Measurements from ENCODE around the gene MKKS.

Gene MKKS

DNA sequence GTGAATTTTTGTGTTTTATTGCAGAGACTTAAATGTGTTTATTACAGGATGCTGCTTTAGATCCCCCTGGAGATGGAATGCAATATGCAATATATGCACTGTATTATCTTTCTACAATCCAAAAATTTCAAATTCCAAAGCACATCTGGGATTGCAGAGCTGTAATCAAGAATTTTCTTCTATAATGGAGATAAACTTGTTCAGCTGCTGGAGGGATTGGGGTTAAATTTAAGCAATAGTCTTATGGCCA, 66.4 kb downstream of the MKKS start:
- no peak for DNase-seq

DNA sequence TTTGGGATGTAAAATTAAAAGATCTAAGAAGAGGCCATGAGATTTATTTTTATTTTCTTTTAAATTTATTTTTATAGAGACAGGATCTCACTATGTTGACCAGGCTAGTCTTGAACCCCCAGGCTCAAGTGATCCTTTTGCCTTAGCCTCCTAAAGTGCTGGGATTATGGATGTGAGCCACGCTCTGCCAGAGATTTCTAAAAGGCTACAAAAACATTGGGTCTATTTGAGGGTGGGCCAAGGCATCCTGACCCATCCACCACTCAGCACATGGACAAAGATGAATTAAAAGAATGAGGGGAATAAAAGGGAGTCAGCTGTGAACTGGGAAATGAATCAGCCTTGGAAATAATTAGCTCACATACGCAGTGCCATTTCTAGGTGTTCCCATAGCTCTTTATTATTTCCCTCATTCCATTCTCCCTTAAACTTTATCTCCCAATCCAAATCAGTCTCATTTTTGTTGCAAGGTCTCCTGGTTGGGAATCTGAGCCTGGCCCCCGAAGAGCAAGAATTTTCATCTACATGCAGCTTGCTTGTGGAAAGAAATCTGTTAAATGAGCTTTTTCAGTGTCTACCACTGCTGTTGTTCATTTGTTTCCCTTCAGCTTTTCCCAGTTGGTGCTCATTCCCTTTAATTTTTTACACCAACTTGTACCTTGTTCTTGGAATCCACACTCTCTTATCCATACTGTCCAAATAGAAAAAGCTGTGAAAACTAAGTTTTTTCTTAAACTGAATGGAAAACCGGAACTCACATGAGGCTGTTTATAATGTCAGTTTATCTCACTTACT, 66.9 kb downstream of the MKKS start:
- DNase-seq: no peak

DNA sequence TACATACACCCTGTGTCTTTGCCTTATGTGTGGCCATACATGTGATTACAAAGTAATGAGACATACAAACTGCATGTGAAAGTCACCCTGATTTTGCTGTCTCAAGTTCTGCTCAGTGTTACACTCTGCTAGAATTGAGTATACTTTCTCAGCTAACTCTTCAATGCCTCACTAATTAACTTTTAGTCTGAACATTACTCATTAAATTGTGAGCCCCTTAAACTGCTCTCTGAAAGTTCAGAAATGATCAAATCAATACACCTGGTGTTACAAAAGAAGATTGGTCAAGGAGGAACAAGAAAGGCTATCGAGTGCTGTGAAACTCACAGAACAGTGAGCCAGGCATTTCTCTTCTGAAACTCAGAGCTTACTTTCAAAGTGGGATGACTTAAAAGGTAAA, 71.3 kb downstream of the MKKS start:
- no peak for DNase-seq

DNA sequence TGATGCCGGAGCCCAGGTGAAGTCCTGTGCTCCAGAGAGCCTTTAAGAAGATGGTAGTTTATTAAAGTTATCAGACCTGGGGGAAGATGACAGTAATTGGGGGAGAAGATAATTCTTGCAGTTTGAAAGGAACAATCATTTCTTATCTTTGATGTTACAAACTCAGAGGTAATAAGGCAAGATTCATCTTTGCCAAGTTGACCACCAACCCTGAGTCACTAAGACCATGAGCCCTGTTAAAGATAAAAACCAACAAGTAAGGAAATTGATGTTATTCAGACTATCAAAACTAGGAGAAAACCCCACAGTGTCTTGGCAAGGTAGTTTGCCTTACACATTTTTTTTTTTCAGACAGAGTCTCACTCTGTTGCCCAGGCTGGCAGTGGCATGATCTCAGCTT, 73.1 kb downstream of the MKKS start:
- DNase-seq: no peak

DNA sequence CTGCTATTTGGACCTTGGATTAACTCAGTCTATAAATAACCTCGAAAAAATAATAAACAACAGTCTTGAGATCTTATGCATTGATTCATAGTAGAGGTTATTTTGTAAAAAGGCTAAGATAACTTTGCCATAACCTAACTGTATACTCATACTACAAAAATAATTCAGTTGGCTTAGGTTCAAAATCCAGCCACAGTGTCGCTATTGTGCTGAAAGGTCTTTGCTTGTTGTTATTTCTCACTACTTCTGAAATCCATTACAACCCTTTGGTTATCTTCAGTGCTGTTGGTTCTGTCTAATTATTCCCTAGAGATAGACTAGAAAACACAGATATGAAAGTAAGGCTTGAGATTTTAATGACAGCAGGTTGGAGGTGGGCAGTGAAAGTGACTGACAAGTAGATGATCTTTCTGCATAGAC, 74.4 kb downstream of the MKKS start:
- DNase-seq: no peak

DNA sequence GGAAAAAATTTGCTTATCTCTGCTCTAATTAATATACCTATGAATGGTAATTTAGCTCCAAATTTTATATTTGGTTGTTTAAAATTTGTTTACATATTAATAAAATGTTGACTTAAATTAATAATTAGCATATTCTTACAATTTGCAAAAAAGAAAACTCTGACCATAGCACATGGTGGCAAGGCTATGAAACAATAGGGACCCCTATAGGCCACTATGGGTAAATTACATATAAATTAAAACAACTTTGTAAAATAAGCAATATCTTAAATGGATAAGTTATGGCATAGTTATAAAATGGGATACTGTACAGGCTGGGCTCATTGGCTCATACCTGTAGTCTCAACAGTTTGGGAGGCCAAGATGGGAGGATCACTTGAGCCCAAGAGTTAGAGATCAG, 76.0 kb downstream of the MKKS start:
- DNase-seq: no peak

DNA sequence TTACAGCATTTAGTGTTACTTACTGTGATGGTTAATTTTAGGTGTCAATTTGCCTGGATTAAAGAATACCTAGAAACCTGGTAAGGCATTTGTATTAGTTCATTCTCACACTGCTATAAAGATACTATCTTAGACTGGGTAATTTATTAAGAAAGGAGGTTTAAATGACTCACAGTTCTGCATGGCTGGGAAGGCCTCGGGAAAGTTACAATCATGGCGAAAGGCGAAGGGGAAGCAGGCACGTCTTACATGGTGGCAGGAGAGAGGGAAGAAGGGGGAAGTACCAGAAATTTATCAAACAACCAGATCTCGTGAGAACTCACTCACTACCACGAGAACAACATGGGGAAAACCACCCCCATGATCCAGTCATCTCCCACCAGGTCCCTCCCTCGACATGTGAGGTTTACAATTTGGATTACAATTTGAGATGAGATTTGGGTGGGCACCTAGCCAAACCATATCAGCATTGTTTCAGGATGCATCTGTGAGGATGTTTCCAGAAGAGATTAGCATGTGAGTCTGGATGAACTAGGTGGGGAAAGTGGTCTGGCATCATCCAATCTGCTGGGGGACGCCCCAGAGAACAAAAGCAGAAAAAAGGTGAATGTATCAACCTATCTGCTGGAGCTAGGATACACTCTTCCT, 76.8 kb downstream of the MKKS start:
- no peak for DNase-seq

DNA sequence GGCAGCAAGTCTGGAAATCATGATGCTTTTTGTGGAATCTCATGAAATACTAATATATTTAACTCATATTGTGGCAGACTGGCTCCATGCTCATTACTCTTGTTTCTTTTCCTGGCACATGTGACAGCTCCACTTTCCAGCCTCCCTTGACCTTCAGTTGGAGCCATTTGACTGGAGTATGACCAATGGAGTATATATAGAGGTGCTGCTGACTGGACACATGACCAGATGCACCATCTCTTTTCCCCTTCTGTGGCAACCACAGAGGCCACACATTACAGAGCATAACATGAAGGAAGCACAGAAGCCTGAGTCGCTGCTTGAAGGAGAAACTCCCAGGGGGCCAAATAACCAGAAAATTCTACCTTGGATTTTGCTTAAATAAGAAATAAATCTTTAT, 77.4 kb downstream of the MKKS start:
- DNase-seq: no peak

DNA sequence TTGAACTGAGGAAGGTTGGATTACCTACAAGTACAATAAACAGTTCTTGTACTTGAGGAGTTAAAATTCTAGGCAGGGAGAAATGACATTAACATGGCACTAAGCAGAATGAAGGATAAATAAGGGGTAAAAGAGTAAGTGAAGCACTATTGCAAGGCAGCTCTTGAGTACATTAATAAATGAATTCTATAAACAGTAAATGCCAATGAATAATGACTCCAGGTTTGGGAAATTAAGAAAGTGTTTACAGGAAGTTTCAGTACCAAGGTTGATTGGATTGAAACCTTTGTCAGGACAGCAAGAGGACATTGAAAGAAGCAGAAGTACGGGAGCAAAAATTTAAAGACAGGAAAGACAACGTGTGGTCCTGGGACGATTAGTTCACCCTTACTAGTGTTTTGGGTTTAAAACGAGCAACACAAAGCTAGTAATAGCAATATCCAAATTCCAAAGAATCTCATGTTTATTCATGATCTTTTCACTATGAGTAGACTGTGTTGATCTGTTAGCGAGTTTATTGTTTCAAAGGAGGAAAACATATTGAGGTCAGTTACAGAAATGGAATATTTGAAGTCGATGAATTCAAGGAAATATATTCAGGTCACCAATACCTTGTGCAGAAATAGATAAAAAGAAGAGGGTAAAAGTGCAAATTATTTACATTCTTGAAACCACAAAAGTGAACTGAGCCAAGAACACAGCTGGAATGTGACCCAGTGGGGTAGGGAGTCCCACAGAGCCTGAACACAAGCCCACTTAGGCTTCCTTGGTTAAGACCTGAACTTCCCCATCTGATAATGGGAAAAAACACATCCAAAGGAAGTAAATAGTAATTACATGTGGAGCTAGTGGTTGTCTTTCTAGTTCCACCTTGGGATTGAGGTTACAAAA, 80.8 kb downstream of the MKKS start:
- no peak for DNase-seq
